ENCODE data around the gene GAB2. TPM values are rescaled to one million over a fixed set of nuclear protein-coding genes. Genes with fewer than 3 reads are reported as not detected.

GAB2 gene
- total RNA-seq, 1 donor from 2014 or later = 65.8 TPM

DNA sequence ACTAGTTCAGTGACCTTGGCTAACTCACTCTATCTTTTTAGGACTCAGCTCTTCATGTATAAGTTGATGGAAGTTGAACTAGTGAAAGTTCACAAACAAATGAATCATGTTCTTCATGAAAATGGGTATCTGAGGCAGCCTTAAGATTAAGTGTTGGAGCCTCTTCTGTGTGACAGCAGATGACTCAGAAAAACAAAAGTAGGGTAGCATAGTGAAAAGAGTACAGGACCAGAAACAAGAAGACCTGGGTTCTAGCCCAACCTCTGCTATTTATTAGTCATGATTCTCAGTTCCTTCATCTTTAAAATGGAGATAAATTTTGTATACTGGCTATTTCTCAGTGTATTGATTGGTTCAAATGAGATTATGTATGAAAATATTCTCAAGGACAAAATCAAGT is 168.7 kb downstream of the GAB2 start:
- intact Hi-C loops (cut with DNase I) = no loop called here
- TF ChIP-seq CTCF (IDR thresholded peaks at IDR 0.05) = no peak
- Histone ChIP-seq H3K9me3 (no peaks in the 10 kb centered on the region), H3K4me3 (no peak overlapping the region), H3K4me1 (peaks cover 15% of the 10 kb centered on the region), H3K27me3 (no peaks in the 10 kb centered on the region), H3K27ac (no peak overlapping the region), H3K36me3 (peaks cover 20% of the 10 kb centered on the region)
- DNase-seq (no peak), ATAC-seq (no peak)

GRCh38 chr11:78248191-78248590 is 169.4 kb downstream of the GAB2 start:
- Histone ChIP-seq H3K4me1 (peaks cover 15% of the 10 kb centered on the region), H3K4me3 (no peak overlapping the region), H3K9me3 (no peaks in the 10 kb centered on the region), H3K27ac (no peak overlapping the region), H3K36me3 (peaks cover 20% of the 10 kb centered on the region), H3K27me3 (no peaks in the 10 kb centered on the region)
- ATAC-seq (no peak), DNase-seq (no peak)
- no peak for TF ChIP-seq CTCF (IDR thresholded peaks at IDR 0.05)
- intact Hi-C loops (cut with DNase I) = no loop called here

GRCh38 chr11:78244546-78245255 is 172.9 kb downstream of the GAB2 start:
- no peak overlapping the region for H3K27ac ChIP-seq
- no peak for ATAC-seq

DNA sequence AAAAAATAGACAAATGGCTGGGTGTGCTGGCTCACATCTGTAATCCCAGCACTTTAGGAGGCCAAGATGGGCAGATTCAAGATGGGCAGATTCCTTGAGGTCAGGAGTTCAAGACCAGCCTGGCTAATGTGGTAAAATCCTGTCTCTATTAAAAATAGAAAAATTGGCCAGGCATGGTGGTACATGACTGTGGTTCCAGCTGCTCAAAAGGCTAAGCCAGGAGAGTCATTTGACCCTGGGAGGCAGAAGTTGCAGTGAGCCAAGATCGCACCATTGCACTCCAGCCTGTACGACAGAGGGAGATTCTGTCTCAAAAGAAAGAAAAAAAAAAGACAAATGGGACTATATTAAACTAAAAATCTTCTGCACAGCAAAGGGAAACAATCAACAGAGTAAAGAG is 173.5 kb downstream of the GAB2 start:
- Histone ChIP-seq H3K4me3 (no peak overlapping the region), H3K36me3 (peaks cover 10% of the 10 kb centered on the region), H3K27ac (no peak overlapping the region), H3K27me3 (no peaks in the 10 kb centered on the region), H3K9me3 (no peaks in the 10 kb centered on the region), H3K4me1 (no peaks in the 10 kb centered on the region)
- no peak for DNase-seq
- intact Hi-C loops (cut with DNase I) = no loop called here
- no peak for TF ChIP-seq CTCF (IDR thresholded peaks at IDR 0.05)
- ATAC-seq = no peak

More at GRCh38 chr11:78244546-78245255, 172.9 kb downstream of the GAB2 start:
- intact Hi-C loops (cut with DNase I) = no loop called here
- no peak overlapping the region for H3K4me3 ChIP-seq
- no peak for DNase-seq
- no peaks in the 10 kb centered on the region for H3K9me3 ChIP-seq
- H3K4me1 ChIP-seq = no peaks in the 10 kb centered on the region
- H3K27me3 ChIP-seq = no peaks in the 10 kb centered on the region
- H3K36me3 ChIP-seq = peaks cover 16% of the 10 kb centered on the region
- TF ChIP-seq CTCF (IDR thresholded peaks at IDR 0.05) = no peak

DNA sequence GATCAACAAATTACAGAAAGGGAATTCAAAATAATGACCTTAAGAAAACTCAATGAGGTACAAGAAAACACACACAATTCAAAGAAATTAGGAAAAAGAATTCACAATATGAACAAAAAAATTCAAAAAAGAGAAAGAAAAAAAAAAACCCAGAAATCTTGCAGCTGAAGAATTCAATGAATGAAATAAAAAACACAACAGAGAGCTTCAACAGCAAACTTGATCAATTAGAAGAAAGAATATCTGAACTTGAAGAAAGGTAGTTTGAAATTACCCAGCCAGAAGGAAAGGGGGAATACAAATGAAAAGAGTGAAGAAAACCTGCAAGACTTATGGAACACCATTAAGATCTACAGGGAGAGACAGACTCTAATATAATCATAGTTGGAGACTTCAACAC is 176.1 kb downstream of the GAB2 start:
- H3K4me1 ChIP-seq = no peaks in the 10 kb centered on the region
- H3K27me3 ChIP-seq = no peaks in the 10 kb centered on the region
- no peak for DNase-seq
- no peak for ATAC-seq
- no peak for TF ChIP-seq CTCF (IDR thresholded peaks at IDR 0.05)
- H3K36me3 ChIP-seq = no peaks in the 10 kb centered on the region
- no peak overlapping the region for H3K27ac ChIP-seq
- intact Hi-C loops (cut with DNase I) = no loop called here
- no peak overlapping the region for H3K4me3 ChIP-seq
- H3K9me3 ChIP-seq = no peaks in the 10 kb centered on the region

DNA sequence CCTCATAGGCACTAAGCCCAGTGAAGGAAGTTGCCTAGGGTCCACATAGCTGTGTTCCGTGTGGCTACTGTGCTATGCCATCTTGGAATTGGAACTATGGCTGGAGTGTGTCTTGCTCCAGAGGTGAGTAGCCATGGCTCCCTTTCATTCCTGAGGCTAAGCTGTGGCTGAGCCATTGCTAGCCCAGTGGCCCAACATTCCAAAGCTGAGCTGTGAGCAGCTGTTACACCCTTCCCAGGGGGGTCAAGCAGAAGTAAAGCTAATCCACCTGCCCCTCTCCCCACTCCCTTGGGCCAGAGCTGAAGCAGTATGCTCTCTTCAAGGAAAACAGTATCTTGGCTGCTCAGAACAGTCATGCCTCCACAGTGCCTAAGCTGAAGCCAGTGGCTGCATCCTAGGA is 177.8 kb downstream of the GAB2 start:
- Histone ChIP-seq H3K36me3 (no peaks in the 10 kb centered on the region), H3K9me3 (no peaks in the 10 kb centered on the region), H3K27ac (no peak overlapping the region), H3K4me3 (no peak overlapping the region), H3K27me3 (no peaks in the 10 kb centered on the region), H3K4me1 (no peaks in the 10 kb centered on the region)
- no peak for TF ChIP-seq CTCF (IDR thresholded peaks at IDR 0.05)
- DNase-seq (no peak), ATAC-seq (no peak)
- intact Hi-C loops (cut with DNase I) = no loop called here

Data from upper lobe of right lung (tissue), 1 donor.